NCI-H1092 treated with DMSO at 0.1 percent for 48 hours (cell line): ENCODE data around the gene HPSE2.

ENCODE experiments used
- DNase-seq: peaks from one replicate; lab custom pipeline; 2025; lab: John Stamatoyannopoulos, UW

The HPSE2 gene

GRCh38 chr10:98492763-98493162, 742.9 kb downstream of the HPSE2 start:
- no peak for DNase-seq

GRCh38 chr10:98489561-98490481, 745.8 kb downstream of the HPSE2 start:
- DNase-seq = no peak

GRCh38 chr10:98488669-98489430, 746.8 kb downstream of the HPSE2 start:
- no peak for DNase-seq

GRCh38 chr10:98487649-98488048, 748.0 kb downstream of the HPSE2 start:
- DNase-seq = no peak

- DNase-seq = no peak
These were observed 749.2 kb downstream of the HPSE2 start for GRCh38 chr10:98486421-98486820.

- DNase-seq = no peak
These were observed 749.7 kb downstream of the HPSE2 start for GRCh38 chr10:98485959-98486358.

- no peak for DNase-seq
These were observed 752.0 kb downstream of the HPSE2 start for GRCh38 chr10:98483658-98484057.

- DNase-seq = no peak
These were observed 753.6 kb downstream of the HPSE2 start for GRCh38 chr10:98482096-98482495.

- no peak for DNase-seq
These were observed 754.2 kb downstream of the HPSE2 start for GRCh38 chr10:98481404-98481945.

- DNase-seq = no peak
These were observed 757.0 kb downstream of the HPSE2 start for GRCh38 chr10:98478430-98479222.

- DNase-seq = no peak
These were observed 757.8 kb downstream of the HPSE2 start for GRCh38 chr10:98477861-98478260.

GRCh38 chr10:98474628-98475027, 761.0 kb downstream of the HPSE2 start:
- DNase-seq = no peak

- DNase-seq = no peak
These were observed 763.5 kb downstream of the HPSE2 start for GRCh38 chr10:98472196-98472595.

- no peak for DNase-seq
These were observed 764.8 kb downstream of the HPSE2 start for GRCh38 chr10:98470850-98471249.

GRCh38 chr10:98469001-98469931, 766.4 kb downstream of the HPSE2 start:
- no peak for DNase-seq

GRCh38 chr10:98467506-98468318, 767.9 kb downstream of the HPSE2 start:
- peak; percentile 49 for DNase-seq

- no peak for DNase-seq
These were observed 768.7 kb downstream of the HPSE2 start for GRCh38 chr10:98466861-98467505.

GRCh38 chr10:98465866-98466265, 769.8 kb downstream of the HPSE2 start:
- DNase-seq = no peak

GRCh38 chr10:98463976-98464754, 771.5 kb downstream of the HPSE2 start:
- no peak for DNase-seq
